ENCODE results near the gene JAM3. TPM values are rescaled to one million over a fixed set of nuclear protein-coding genes. Genes with fewer than 3 reads are reported as not detected.

Gene JAM3
- total RNA-seq, 1 donor from 2014 or later, result 50.3 TPM

DNA sequence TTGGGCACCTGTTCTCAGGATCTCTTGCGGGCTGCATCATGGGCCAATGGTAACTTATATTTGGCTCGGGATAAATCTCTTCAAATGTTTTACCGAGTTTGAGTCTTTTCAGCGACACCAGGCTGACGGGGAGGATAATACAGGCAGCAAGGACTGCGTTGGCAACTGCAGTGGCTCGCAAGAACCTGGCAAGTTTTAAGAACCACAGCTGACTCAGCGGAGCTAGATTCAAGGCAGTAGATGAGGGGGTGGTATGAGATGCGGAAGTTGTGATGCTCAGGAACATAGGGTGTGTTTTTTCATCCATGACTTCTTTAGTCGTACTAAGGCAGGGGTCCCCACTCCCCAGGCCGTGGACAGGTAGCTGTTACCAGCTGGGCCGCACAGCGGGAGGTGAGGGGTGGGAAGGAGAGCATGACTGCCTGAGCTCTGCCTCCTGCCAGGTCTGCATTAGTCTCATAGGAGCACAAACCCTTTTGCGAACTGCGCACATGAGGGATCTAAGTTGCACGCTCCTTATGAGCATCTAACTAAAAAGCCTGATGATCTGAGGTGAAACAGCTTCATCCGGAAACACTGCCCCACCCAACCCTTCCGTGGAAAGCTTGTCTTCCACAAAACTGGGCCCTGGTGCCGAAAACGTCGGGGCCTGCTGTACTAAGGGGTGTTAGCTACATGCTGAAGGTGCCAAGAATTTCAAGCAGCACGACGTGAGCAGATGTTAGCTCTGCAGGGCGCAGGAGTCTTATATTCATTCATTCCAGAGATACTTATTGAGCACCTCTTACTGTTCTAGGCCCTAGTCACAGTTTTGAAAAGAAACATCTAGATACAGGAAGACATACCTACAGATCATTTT lies 6.4 kb upstream of the JAM3 start:
- TF ChIP-seq, protein P1, sequence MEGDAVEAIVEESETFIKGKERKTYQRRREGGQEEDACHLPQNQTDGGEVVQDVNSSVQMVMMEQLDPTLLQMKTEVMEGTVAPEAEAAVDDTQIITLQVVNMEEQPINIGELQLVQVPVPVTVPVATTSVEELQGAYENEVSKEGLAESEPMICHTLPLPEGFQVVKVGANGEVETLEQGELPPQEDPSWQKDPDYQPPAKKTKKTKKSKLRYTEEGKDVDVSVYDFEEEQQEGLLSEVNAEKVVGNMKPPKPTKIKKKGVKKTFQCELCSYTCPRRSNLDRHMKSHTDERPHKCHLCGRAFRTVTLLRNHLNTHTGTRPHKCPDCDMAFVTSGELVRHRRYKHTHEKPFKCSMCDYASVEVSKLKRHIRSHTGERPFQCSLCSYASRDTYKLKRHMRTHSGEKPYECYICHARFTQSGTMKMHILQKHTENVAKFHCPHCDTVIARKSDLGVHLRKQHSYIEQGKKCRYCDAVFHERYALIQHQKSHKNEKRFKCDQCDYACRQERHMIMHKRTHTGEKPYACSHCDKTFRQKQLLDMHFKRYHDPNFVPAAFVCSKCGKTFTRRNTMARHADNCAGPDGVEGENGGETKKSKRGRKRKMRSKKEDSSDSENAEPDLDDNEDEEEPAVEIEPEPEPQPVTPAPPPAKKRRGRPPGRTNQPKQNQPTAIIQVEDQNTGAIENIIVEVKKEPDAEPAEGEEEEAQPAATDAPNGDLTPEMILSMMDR (conservative IDR thresholded peaks at IDR 0.05), result no peak
- no peak overlapping the region for H3K27ac Mint-ChIP-seq
- H3K9me3 Mint-ChIP-seq, result no peaks in the 10 kb centered on the region
- no peak overlapping the region for H3K4me3 Mint-ChIP-seq
- H3K36me3 Mint-ChIP-seq, result no peaks in the 10 kb centered on the region
- H3K4me1 Mint-ChIP-seq (ENCODE audit: unreplicated experiment), result no peaks in the 10 kb centered on the region
- H3K27me3 Mint-ChIP-seq, result peaks cover 53% of the 10 kb centered on the region
- no peak for DNase-seq (ENCODE audit: extremely low spot score, unreplicated experiment)

- no peak overlapping the region for H3K4me3 Mint-ChIP-seq
Measured at GRCh38 chr11:134063124-134063495, 5.8 kb upstream of the JAM3 start.

DNA sequence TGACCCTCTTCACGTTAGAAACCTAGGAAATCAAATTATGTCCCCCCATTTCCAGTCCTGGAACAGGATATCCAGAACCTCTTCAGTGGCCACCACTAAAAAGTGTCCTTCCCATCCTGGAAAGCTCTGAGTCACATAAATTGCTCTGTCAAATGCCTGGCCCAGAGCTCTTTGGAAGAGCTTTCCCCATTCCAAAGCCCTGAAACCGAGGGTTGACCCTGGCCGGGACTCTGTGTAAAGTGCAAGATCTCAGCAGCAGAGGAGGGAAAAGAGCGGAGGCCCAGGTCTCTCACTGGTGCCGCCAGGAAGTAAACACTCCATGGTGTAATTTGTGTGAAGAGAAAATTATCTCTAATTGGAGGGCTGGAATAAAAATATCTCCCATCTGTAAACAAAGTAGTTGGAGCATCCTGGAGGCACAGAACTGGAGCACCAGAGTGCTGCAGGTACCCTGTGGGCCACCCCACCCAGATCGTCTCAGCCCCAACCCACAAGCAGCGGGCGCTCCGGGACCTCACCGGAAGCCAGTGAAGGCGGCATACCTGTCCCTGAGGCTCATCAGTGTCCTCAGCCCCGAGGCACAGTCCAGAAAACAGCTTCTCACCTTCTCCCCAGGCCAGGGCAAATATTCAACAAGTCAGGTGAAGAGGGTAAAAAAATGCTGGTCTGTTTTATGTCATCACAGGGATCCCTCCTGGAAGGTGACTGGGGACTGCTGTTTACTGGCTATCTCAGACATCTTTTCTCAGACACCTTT lies 4.7 kb upstream of the JAM3 start:
- Mint-ChIP-seq H3K4me3 (no peak overlapping the region), H3K9me3 (no peaks in the 10 kb centered on the region), H3K27me3 (peaks cover 58% of the 10 kb centered on the region), H3K4me1 (ENCODE audit: unreplicated experiment) (peaks cover 4% of the 10 kb centered on the region), H3K27ac (no peak overlapping the region), H3K36me3 (no peaks in the 10 kb centered on the region)
- DNase-seq (ENCODE audit: extremely low spot score, unreplicated experiment), result no peak
- TF ChIP-seq, protein P1 (conservative IDR thresholded peaks at IDR 0.05), result no peak

More at GRCh38 chr11:134063124-134063495, 5.8 kb upstream of the JAM3 start:
- no peak for DNase-seq (ENCODE audit: extremely low spot score, unreplicated experiment)
- Mint-ChIP-seq H3K27ac (no peak overlapping the region), H3K4me1 (ENCODE audit: unreplicated experiment) (no peaks in the 10 kb centered on the region), H3K9me3 (no peaks in the 10 kb centered on the region), H3K27me3 (peaks cover 52% of the 10 kb centered on the region), H3K36me3 (no peaks in the 10 kb centered on the region)
- TF ChIP-seq, protein P1 (conservative IDR thresholded peaks at IDR 0.05), result no peak

DNA sequence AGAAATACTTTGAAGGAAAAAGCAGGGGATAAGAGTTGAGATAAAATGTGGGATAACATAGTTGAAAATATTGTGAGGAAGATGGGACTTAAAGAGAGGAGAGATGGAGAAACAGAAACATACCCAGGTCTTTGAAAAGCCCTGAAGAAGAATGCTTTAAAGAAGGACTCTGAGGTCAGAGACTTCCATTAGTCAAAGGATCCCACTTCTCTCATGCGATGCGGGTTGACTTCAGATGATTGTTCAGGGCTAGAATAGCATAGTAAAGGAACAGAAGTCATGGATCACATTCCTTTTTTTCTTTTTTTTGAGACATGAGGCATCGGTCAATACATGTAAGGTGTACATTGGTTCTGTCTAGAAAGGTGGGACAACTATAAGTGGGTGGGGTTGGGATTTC lies 3.5 kb upstream of the JAM3 start:
- Mint-ChIP-seq H3K4me3 (no peak overlapping the region), H3K27me3 (peaks cover 58% of the 10 kb centered on the region), H3K4me1 (ENCODE audit: unreplicated experiment) (peaks cover 11% of the 10 kb centered on the region), H3K9me3 (no peaks in the 10 kb centered on the region), H3K27ac (no peak overlapping the region), H3K36me3 (no peaks in the 10 kb centered on the region)
- TF ChIP-seq, protein P1 (conservative IDR thresholded peaks at IDR 0.05), result no peak
- no peak for DNase-seq (ENCODE audit: extremely low spot score, unreplicated experiment)

- Mint-ChIP-seq H3K4me3 (no peak overlapping the region), H3K36me3 (no peaks in the 10 kb centered on the region), H3K27me3 (peaks cover 52% of the 10 kb centered on the region), H3K27ac (no peak overlapping the region), H3K4me1 (ENCODE audit: unreplicated experiment) (peaks cover 20% of the 10 kb centered on the region), H3K9me3 (no peaks in the 10 kb centered on the region)
- DNase-seq (ENCODE audit: extremely low spot score, unreplicated experiment), result no peak
- TF ChIP-seq, protein P1 (conservative IDR thresholded peaks at IDR 0.05), result no peak
Measured at GRCh38 chr11:134066943-134067885, 1.7 kb upstream of the JAM3 start.
